ENCODE data around the gene RERE.

DNA sequence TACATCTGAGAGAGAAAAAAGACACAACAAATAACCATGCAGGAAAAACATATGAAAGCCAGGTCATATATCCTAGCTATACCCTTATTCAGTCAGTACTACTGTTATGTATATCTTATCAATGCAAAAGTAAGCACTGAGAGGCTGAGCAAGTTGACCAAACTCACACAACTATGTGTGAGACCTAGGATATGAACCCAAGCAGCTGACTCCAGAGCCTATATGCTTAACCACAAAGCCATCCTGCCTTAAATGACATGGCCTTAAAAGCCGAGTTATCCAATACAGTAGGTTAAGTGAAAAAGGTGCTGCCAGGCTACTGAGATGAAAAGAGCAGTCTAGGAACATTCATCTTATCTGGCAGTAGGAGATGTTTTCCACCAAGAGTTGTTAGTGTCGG, 151.6 kb downstream of the RERE start:
- TF ChIP-seq TAF1 (IDR thresholded peaks at IDR 0.05; ENCODE audit: low read depth) = no peak
- TF ChIP-seq TCF12 (IDR thresholded peaks at IDR 0.05; ENCODE audit: low read depth) = no peak
- TF ChIP-seq REST (IDR thresholded peaks at IDR 0.05; ENCODE audit: low read depth) = no peak
- TF ChIP-seq CEBPB (IDR thresholded peaks at IDR 0.05) = no peak
- no peak for TF ChIP-seq ZBTB7A (IDR thresholded peaks at IDR 0.05; ENCODE audit: low read depth)
- no peak for TF ChIP-seq NFIC (IDR thresholded peaks at IDR 0.05)
- no peak for TF ChIP-seq RAD21 (IDR thresholded peaks at IDR 0.05; ENCODE audit: low read depth)
- no peak for TF ChIP-seq EGR1 (IDR thresholded peaks at IDR 0.05)
- no peak for TF ChIP-seq CREB1 (IDR thresholded peaks at IDR 0.05; ENCODE audit: low read depth)
- no peak for TF ChIP-seq FOXM1 (IDR thresholded peaks at IDR 0.05; ENCODE audit: borderline replicate concordance, low read depth)
- TF ChIP-seq EP300 (IDR thresholded peaks at IDR 0.05; ENCODE audit: borderline replicate concordance) = no peak

All from Ishikawa (cell line).